GM12878 (cell line): ENCODE results near the gene CA5A. TPM values are rescaled to one million over a fixed set of nuclear protein-coding genes. Genes with fewer than 3 reads are reported as not detected.

Source experiments
- ATAC-seq: fragments of 200-7000 bp; cut with Tn5 transposase; 3 replicates; pipeline ENCODE4 v1.9.1; 2020; ENCODE audit warnings: mild to moderate bottlenecking, moderate library complexity
- BruUV-seq: library from RNA; stranded (reverse); fragments of 400-500 nt; replicated peaks from 2 replicates; lab custom pipeline; 2021; lab: Mats Ljungman, UMichigan
- CTCF ChIA-PET: fragments of 300-600 bp; sonication (Branson Sonifier 250); formaldehyde crosslinking; extraction: SDS; loops from one replicate; lab custom pipeline; 2021; ENCODE audit warnings: inconsistent platforms; lab: Yijun Ruan, JAX
- POLR2A ChIA-PET: fragments of 350-600 bp; formaldehyde crosslinking; extraction: SDS; loops from one replicate; lab custom pipeline; 2021; ENCODE audit warnings: inconsistent platforms; lab: Charles Lee
- RAD21 ChIA-PET: fragments of 300-600 bp; sonication (Branson Sonifier 250); formaldehyde crosslinking; loops from one replicate; lab custom pipeline; 2023; ENCODE audit warnings: antibody characterized with exemption; ENCODE audit not compliant: unreplicated experiment; lab: Charles Lee
- SMC1A ChIA-PET: fragments of 300-600 bp; sonication (Branson Sonifier 250); formaldehyde crosslinking; loops from one replicate; lab custom pipeline; 2023; ENCODE audit not compliant: unreplicated experiment, uncharacterized antibody; lab: Charles Lee
- DNase-seq: peaks from one replicate; pipeline ENCODE4 v3.0.0-alpha.2; 2011; ENCODE audit warnings: low read depth, low spot score
- FAIRE-seq: peaks from 3 replicates; lab custom pipeline; 2011; peaks lifted over from hg19 to GRCh38; lab: Jason Lieb, UNC
- H2AFZ ChIP-seq: 2 replicates; pipeline ENCODE4 v1.6.0; 2011; ENCODE audit warnings: low read depth, low read length, control low read depth; ENCODE audit not compliant: control insufficient read depth
- H3K27ac ChIP-seq: 2 replicates; pipeline ENCODE4 v1.5.1; 2011; ENCODE audit warnings: control low read depth; ENCODE audit not compliant: control insufficient read depth, insufficient read depth
- H3K27me3 ChIP-seq, 2 experiments: replicated peaks in 1 of 2; 2 replicates each; pipeline versions ENCODE4 v1.6.0 to v1.6.1; 2011; ENCODE audit warnings: low read length in 1 of 2; ENCODE audit not compliant: control insufficient read depth in 2 of 2, insufficient read depth in 2 of 2
- H3K36me3 ChIP-seq, 2 experiments: 2 replicates each; pipeline ENCODE4 v1.5.1; 2011; ENCODE audit warnings: low read length in 1 of 2; ENCODE audit not compliant: control insufficient read depth in 2 of 2, insufficient read depth in 2 of 2
- H3K4me1 ChIP-seq: 2 replicates; pipeline ENCODE4 v1.6.1; 2011; ENCODE audit warnings: mild to moderate bottlenecking, low read length, moderate library complexity, mixed read lengths; ENCODE audit not compliant: control insufficient read depth, insufficient read depth
- H3K4me2 ChIP-seq: 2 replicates; pipeline ENCODE4 v1.6.0; 2011; ENCODE audit warnings: control low read depth; ENCODE audit not compliant: control insufficient read depth, insufficient read depth
- H3K4me3 ChIP-seq: fragments of 200-600 bp; sonication (generic); 2 replicates; pipeline ENCODE4 v1.5.1; 2016
- H3K79me2 ChIP-seq: 2 replicates; pipeline ENCODE4 v1.6.0; 2011; ENCODE audit warnings: low read length; ENCODE audit not compliant: control insufficient read depth, insufficient read depth
- H3K9ac ChIP-seq: 2 replicates; pipeline ENCODE4 v1.8.0; 2011; ENCODE audit warnings: low read length, control low read depth, mixed read lengths; ENCODE audit not compliant: control insufficient read depth, insufficient read depth
- H3K9me3 ChIP-seq: replicated peaks from 3 replicates; pipeline ENCODE4 v1.5.1; 2011; ENCODE audit warnings: mild to moderate bottlenecking, low read length; ENCODE audit not compliant: control insufficient read depth, insufficient read depth
- H4K20me1 ChIP-seq: 2 replicates; pipeline ENCODE4 v1.6.0; 2011; ENCODE audit not compliant: control insufficient read depth, insufficient read depth
- ETV6 ChIP-seq, 2 experiments: fragments of 450-650 bp in 1 of 2; IDR thresholded peaks in 1 of 2; conservative IDR thresholded peaks in 1 of 2; 2 replicates each; pipeline ENCODE4 v1.6.1; 2014; ENCODE audit warnings: antibody characterized with exemption in 1 of 2, borderline replicate concordance in 1 of 2, low read depth in 1 of 2, mild to moderate bottlenecking in 1 of 2, moderate library complexity in 1 of 2
- IRF3 ChIP-seq: fragments of 450-650 bp; IDR thresholded peaks from 2 replicates; pipeline ENCODE4 v1.6.1; 2014; ENCODE audit warnings: mild to moderate bottlenecking
- MAX ChIP-seq: IDR thresholded peaks from 2 replicates; pipeline ENCODE4 v1.6.1; 2012; ENCODE audit warnings: low read depth, low read length, improper control_type of control experiment
- RAD51 ChIP-seq: fragments of 450-650 bp; IDR thresholded peaks from 2 replicates; pipeline ENCODE4 v1.6.1; 2016; ENCODE audit warnings: moderate library complexity, mild to moderate bottlenecking, inconsistent platforms
- RBBP5 ChIP-seq: fragments of 200-600 bp; sonication (generic); conservative IDR thresholded peaks from 2 replicates; pipeline ENCODE4 v1.6.1; 2016
- SMAD1 ChIP-seq: fragments of 450-650 bp; IDR thresholded peaks from 2 replicates; pipeline ENCODE4 v1.6.1; 2018; ENCODE audit warnings: mild to moderate bottlenecking, low read depth; ENCODE audit not compliant: partially characterized antibody
- WGBS: methylation state at CpG from one replicate; pipeline ENCODE4 v1.1.6; 2016; ENCODE audit warnings: low lambda C conversion rate; ENCODE audit not compliant: insufficient replicate concordance, insufficient coverage; ENCODE audit errors: missing lambda C conversion rate; 5-methylcytosine and 5-hydroxymethylcytosine counted together
- in situ Hi-C: fragments of 300-500 bp; cut with MboI; formaldehyde crosslinking; loops from 9 replicates; pipeline ENCODE4 v1.14.3; 2018; ENCODE audit warnings: mixed read lengths
- intact Hi-C: fragments of 100-400 bp; cut with micrococcal nuclease; formaldehyde crosslinking; loops from one replicate; pipeline ENCODE4 v1.14.2; 2022; ENCODE audit not compliant: unreplicated experiment
- polyA plus RNA-seq, 11 experiments: library from polyadenylated mRNA; depleted of rRNA in 4 of 11; unstranded in 6 of 11; stranded (reverse) in 5 of 11; fragments of >200 nt; fragmentation: Nextera tagmentation in 4 of 11; fragmentation: Illumina TruSeq in 1 of 11; extraction: Ambion mirVana in 4 of 11; extraction: Trizol in 1 of 11; gene quantifications; 1 replicate in 1 of 11; 2 replicates in 10 of 11; pipeline versions ENCODE4 v1.2.1 to v1.2.3, GENCODE V29; 2011 to 2016; ENCODE audit warnings: inconsistent platforms in 2 of 11, missing spikeins in 2 of 11, low read depth in 1 of 11
- total RNA-seq, 4 experiments: library from RNA; depleted of rRNA in 3 of 4; stranded (reverse); fragments of >200 nt in 3 of 4; fragmentation: Illumina TruSeq in 1 of 4; extraction: Trizol in 1 of 4; gene quantifications; 2 replicates each; pipeline versions ENCODE4 v1.2.1 to v1.2.3, GENCODE V29; 2013 to 2021
- TF ChIP-seq, protein P1 (sequence below), 3 experiments: IDR thresholded peaks in 2 of 3; conservative IDR thresholded peaks in 1 of 3; 2 replicates each; pipeline ENCODE4 v1.5.1; 2011; ENCODE audit warnings: low read depth in 3 of 3, low read length in 3 of 3, mild to moderate bottlenecking in 3 of 3, control low read depth in 2 of 3, moderate library complexity in 2 of 3, inconsistent platforms in 1 of 3, mixed read lengths in 1 of 3; ENCODE audit not compliant: control insufficient read depth in 2 of 3, insufficient read depth in 1 of 3; ENCODE audit errors: extremely low read depth in 1 of 3
- TF ChIP-seq, protein P2 (sequence below): IDR thresholded peaks from 2 replicates; pipeline ENCODE4 v1.6.1; 2012; ENCODE audit warnings: mild to moderate bottlenecking, low read depth, low read length

The CA5A gene
- total and polyA plus RNA-seq, 10 of the 15 experiments (the other 5 are each of a cell fraction or from before 2014, with no cell fraction given): not detected

DNA sequence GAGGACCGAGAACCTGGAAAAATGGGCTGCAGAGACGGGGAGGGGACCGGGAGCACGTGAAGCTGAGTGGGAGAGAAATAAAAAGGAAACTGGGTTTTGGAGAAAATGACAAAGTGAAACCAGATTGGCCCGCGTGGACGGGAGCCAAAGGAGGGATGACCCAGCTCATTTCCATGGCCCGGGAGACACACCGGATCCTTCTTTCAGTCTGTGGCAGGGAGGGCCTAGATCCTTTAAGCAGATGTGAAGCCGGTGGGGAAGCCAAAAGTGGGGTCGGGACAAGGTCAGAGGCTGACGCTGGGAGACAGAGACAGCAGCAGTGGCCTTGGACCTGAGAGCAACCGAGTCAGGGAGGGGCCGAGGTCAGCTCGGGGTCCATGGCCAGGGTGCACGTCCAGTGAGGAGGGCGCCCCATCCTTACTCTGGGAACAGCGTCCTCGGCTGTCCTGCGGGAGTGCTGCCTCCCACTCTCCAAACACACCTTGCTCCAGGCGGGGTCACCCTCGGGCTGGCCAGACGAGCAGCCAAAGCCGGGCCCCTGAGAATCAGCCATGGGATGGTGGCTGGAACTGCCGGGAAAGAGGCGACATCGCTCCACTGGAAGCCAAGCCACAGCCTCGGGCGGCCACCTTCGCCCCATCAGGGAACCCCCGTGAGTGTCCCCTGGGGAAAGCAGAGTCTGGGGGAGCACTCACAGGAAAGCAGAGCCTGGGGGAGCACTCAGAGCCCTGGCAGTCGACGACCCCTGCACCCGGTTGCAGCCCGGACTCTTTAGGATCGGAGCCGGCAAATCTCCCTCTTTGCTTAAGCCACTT lies 17.3 kb downstream of the CA5A start:
- H3K27ac ChIP-seq: no peak overlapping the region
- 46% methylated on average over 32 of the region's 37 CpGs for WGBS
- SMC1A ChIA-PET: no interaction called here
- POLR2A ChIA-PET: no interaction called here
- FAIRE-seq: no peak
- H3K4me1 ChIP-seq: peaks cover 12% of the 10 kb centered on the region
- no peak overlapping the region for H3K9ac ChIP-seq
- RAD21 ChIA-PET: no interaction called here
- CTCF ChIA-PET: no interaction called here
- no peaks in the 10 kb centered on the region for H3K27me3 ChIP-seq
- no peak overlapping the region for H2AFZ ChIP-seq
- TF ChIP-seq RBBP5: no peak
- TF ChIP-seq ETV6 (conservative IDR thresholded peaks at IDR 0.05 in 1 of 2, IDR thresholded peaks at IDR 0.05 in 1 of 2; ENCODE audit: borderline replicate concordance in 1 of 2, low read depth in 1 of 2): no peak
- no peak for TF ChIP-seq RAD51
- TF ChIP-seq, protein P1, sequence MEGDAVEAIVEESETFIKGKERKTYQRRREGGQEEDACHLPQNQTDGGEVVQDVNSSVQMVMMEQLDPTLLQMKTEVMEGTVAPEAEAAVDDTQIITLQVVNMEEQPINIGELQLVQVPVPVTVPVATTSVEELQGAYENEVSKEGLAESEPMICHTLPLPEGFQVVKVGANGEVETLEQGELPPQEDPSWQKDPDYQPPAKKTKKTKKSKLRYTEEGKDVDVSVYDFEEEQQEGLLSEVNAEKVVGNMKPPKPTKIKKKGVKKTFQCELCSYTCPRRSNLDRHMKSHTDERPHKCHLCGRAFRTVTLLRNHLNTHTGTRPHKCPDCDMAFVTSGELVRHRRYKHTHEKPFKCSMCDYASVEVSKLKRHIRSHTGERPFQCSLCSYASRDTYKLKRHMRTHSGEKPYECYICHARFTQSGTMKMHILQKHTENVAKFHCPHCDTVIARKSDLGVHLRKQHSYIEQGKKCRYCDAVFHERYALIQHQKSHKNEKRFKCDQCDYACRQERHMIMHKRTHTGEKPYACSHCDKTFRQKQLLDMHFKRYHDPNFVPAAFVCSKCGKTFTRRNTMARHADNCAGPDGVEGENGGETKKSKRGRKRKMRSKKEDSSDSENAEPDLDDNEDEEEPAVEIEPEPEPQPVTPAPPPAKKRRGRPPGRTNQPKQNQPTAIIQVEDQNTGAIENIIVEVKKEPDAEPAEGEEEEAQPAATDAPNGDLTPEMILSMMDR (IDR thresholded peaks at IDR 0.05 in 2 of 3, conservative IDR thresholded peaks at IDR 0.05 in 1 of 3; ENCODE audit: control insufficient read depth in 2 of 3, extremely low read depth in 1 of 3, insufficient read depth in 1 of 3, low read depth in 3 of 3, low read length in 3 of 3): no peak
- no peak for TF ChIP-seq SMAD1
- TF ChIP-seq, protein P2, sequence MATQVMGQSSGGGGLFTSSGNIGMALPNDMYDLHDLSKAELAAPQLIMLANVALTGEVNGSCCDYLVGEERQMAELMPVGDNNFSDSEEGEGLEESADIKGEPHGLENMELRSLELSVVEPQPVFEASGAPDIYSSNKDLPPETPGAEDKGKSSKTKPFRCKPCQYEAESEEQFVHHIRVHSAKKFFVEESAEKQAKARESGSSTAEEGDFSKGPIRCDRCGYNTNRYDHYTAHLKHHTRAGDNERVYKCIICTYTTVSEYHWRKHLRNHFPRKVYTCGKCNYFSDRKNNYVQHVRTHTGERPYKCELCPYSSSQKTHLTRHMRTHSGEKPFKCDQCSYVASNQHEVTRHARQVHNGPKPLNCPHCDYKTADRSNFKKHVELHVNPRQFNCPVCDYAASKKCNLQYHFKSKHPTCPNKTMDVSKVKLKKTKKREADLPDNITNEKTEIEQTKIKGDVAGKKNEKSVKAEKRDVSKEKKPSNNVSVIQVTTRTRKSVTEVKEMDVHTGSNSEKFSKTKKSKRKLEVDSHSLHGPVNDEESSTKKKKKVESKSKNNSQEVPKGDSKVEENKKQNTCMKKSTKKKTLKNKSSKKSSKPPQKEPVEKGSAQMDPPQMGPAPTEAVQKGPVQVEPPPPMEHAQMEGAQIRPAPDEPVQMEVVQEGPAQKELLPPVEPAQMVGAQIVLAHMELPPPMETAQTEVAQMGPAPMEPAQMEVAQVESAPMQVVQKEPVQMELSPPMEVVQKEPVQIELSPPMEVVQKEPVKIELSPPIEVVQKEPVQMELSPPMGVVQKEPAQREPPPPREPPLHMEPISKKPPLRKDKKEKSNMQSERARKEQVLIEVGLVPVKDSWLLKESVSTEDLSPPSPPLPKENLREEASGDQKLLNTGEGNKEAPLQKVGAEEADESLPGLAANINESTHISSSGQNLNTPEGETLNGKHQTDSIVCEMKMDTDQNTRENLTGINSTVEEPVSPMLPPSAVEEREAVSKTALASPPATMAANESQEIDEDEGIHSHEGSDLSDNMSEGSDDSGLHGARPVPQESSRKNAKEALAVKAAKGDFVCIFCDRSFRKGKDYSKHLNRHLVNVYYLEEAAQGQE: no peak
- no peak for TF ChIP-seq MAX
- no peak for TF ChIP-seq IRF3
- TF ChIP-seq, all 136 proteins: peak for 0
- H3K4me3 ChIP-seq: no peak overlapping the region
- H4K20me1 ChIP-seq: no peaks in the 10 kb centered on the region
- ATAC-seq: no peak
- in situ Hi-C loops (no loop called here), intact Hi-C loops (no loop called here)
- H3K9me3 ChIP-seq: no peaks in the 10 kb centered on the region
- H3K36me3 ChIP-seq: no peaks in the 10 kb centered on the region
- no peak overlapping the region for H3K4me2 ChIP-seq
- H3K79me2 ChIP-seq: no peaks in the 10 kb centered on the region
- no peak for DNase-seq
- no TSS peak for BruUV-seq
